IMR-90 (cell line): ENCODE measurements around the gene MON1A. TPM values are rescaled to one million over a fixed set of nuclear protein-coding genes. Genes with fewer than 3 reads are reported as not detected.

Source experiments
- ATAC-seq: fragments of 200-7000 bp; cut with Tn5 transposase; 2 replicates; pipeline ENCODE4 v1.9.1; 2020; ENCODE audit warnings: low read depth, mild to moderate bottlenecking, moderate library complexity
- BruUV-seq: library from RNA; stranded (reverse); fragments of 400-500 nt; replicated peaks from 2 replicates; lab custom pipeline; 2021; lab: Mats Ljungman, UMichigan
- CTCF ChIA-PET: fragments of 300-600 bp; formaldehyde crosslinking; extraction: SDS; loops from one replicate; lab custom pipeline; 2021; ENCODE audit warnings: antibody characterized with exemption; lab: Yijun Ruan, JAX
- POLR2A ChIA-PET: fragments of 300-600 bp; sonication (Branson Sonifier 250); formaldehyde crosslinking; loops from one replicate; lab custom pipeline; 2022; ENCODE audit warnings: antibody characterized with exemption; ENCODE audit not compliant: unreplicated experiment; lab: Charles Lee
- DNase-seq: peaks from one replicate; pipeline ENCODE4 v3.0.0; 2013
- H2AFZ ChIP-seq: replicated peaks from 2 replicates; pipeline ENCODE3; 2013; ENCODE audit warnings: low read length, mild to moderate bottlenecking; ENCODE audit not compliant: poor library complexity
- H2AK5ac ChIP-seq: 2 replicates; pipeline ENCODE4 v1.6.1; 2013; ENCODE audit warnings: low read depth, low read length, inconsistent platforms
- H2AK9ac ChIP-seq: replicated peaks from 2 replicates; pipeline ENCODE3; 2013; ENCODE audit warnings: mild to moderate bottlenecking, low read depth, low read length, moderate library complexity; ENCODE audit not compliant: poor library complexity
- H2BK120ac ChIP-seq: 2 replicates; pipeline ENCODE4 v1.6.1; 2013; ENCODE audit warnings: low read depth, low read length, inconsistent platforms
- H2BK15ac ChIP-seq: 3 replicates; pipeline ENCODE4 v1.6.1; 2013; ENCODE audit warnings: low read depth, low read length, inconsistent platforms
- H2BK20ac ChIP-seq: 2 replicates; pipeline ENCODE4 v1.6.1; 2013; ENCODE audit warnings: low read depth, mild to moderate bottlenecking, inconsistent platforms, low read length, moderate library complexity
- H2BK5ac ChIP-seq: 2 replicates; pipeline ENCODE4 v1.6.1; 2013; ENCODE audit warnings: mild to moderate bottlenecking, low read depth, low read length, inconsistent platforms; ENCODE audit not compliant: poor library complexity, severe bottlenecking
- H3K14ac ChIP-seq: replicated peaks from 2 replicates; pipeline ENCODE4 v1.6.1; 2013; ENCODE audit warnings: low read depth, low read length, inconsistent platforms
- H3K18ac ChIP-seq: 2 replicates; pipeline ENCODE4 v1.6.1; 2013; ENCODE audit warnings: low read depth, low read length, control low read depth
- H3K23ac ChIP-seq: 2 replicates; pipeline ENCODE4 v1.6.1; 2013; ENCODE audit warnings: low read depth, low read length, inconsistent platforms
- H3K27ac ChIP-seq: 2 replicates; pipeline ENCODE4 v1.5.1; 2013; ENCODE audit warnings: mild to moderate bottlenecking, control low read depth, low read length; ENCODE audit not compliant: insufficient read depth
- H3K27me3 ChIP-seq: 2 replicates; pipeline ENCODE4 v1.6.1; 2013; ENCODE audit warnings: low read length; ENCODE audit not compliant: control insufficient read depth, insufficient read depth
- H3K36me3 ChIP-seq: 2 replicates; pipeline ENCODE4 v1.6.1; 2013; ENCODE audit warnings: low read length, mixed read lengths; ENCODE audit not compliant: control insufficient read depth, insufficient read depth
- H3K4ac ChIP-seq: 2 replicates; pipeline ENCODE4 v1.6.1; 2013; ENCODE audit warnings: low read depth, low read length, inconsistent platforms
- H3K4me1 ChIP-seq: 2 replicates; pipeline ENCODE4 v1.6.1; 2013; ENCODE audit warnings: low read length, mixed read lengths; ENCODE audit not compliant: control insufficient read depth, insufficient read depth
- H3K4me2 ChIP-seq: 2 replicates; pipeline ENCODE4 v1.6.1; 2013; ENCODE audit warnings: low read depth, mild to moderate bottlenecking, control low read depth, low read length, moderate library complexity
- H3K4me3 ChIP-seq: 2 replicates; pipeline ENCODE4 v1.5.1; 2013; ENCODE audit warnings: low read depth, mild to moderate bottlenecking, control low read depth, low read length, moderate library complexity; ENCODE audit not compliant: insufficient read depth
- H3K56ac ChIP-seq: 2 replicates; pipeline ENCODE4 v1.6.1; 2013; ENCODE audit warnings: low read length, inconsistent platforms; ENCODE audit not compliant: insufficient read depth; ENCODE audit errors: extremely low read depth
- H3K79me1 ChIP-seq, 2 experiments: 2 replicates each; pipeline ENCODE4 v1.6.1; 2013; ENCODE audit warnings: low read length in 2 of 2, inconsistent platforms in 1 of 2, low read depth in 1 of 2
- H3K9ac ChIP-seq: 2 replicates; pipeline ENCODE4 v1.6.1; 2013; ENCODE audit warnings: low read depth, low read length, control low read depth
- H3K9me1 ChIP-seq: 2 replicates; pipeline ENCODE4 v1.6.1; 2013; ENCODE audit warnings: low read length, inconsistent platforms; ENCODE audit not compliant: insufficient read depth
- H3K9me3 ChIP-seq: 2 replicates; pipeline ENCODE4 v1.6.1; 2013; ENCODE audit warnings: low read length; ENCODE audit not compliant: control insufficient read depth, insufficient read depth
- H4K20me1 ChIP-seq: 2 replicates; pipeline ENCODE4 v1.6.1; 2013; ENCODE audit warnings: low read length, inconsistent platforms; ENCODE audit not compliant: insufficient read depth
- H4K5ac ChIP-seq: 2 replicates; pipeline ENCODE4 v1.6.1; 2013; ENCODE audit warnings: mild to moderate bottlenecking, low read depth, low read length, control low read depth
- H4K8ac ChIP-seq, 2 experiments: 2 replicates each; pipeline ENCODE4 v1.6.1; 2013; ENCODE audit warnings: low read depth in 2 of 2, low read length in 2 of 2, control low read depth in 1 of 2, inconsistent platforms in 1 of 2
- H4K91ac ChIP-seq: 2 replicates; pipeline ENCODE4 v1.6.1; 2013; ENCODE audit warnings: low read depth, low read length, inconsistent platforms; ENCODE audit not compliant: insufficient read depth
- CEBPB ChIP-seq: IDR thresholded peaks from 2 replicates; pipeline ENCODE4 v1.6.1; 2012; ENCODE audit warnings: low read depth, low read length, improper control_type of control experiment
- MAZ ChIP-seq: IDR thresholded peaks from 2 replicates; pipeline ENCODE4 v1.6.1; 2012; ENCODE audit warnings: low read depth, mild to moderate bottlenecking, low read length, improper control_type of control experiment, moderate library complexity, borderline replicate concordance
- MXI1 ChIP-seq: IDR thresholded peaks from 2 replicates; pipeline ENCODE4 v1.6.1; 2012; ENCODE audit warnings: low read depth, mild to moderate bottlenecking, low read length, moderate library complexity, borderline replicate concordance
- RFX5 ChIP-seq: IDR thresholded peaks from 2 replicates; pipeline ENCODE4 v1.8.0; 2012; ENCODE audit warnings: low read depth, mild to moderate bottlenecking, low read length, moderate library complexity
- SMC3 ChIP-seq: fragments of 150-350 bp; IDR thresholded peaks from 2 replicates; pipeline ENCODE4 v1.6.1; 2016; ENCODE audit warnings: low read depth, mild to moderate bottlenecking, antibody characterized with exemption, low read length, moderate library complexity
- WGBS, 2 experiments: methylation state at CpG; one replicate each; pipeline versions ENCODE4 v1.1.5 to v1.1.7; 2013; ENCODE audit warnings: missing lambda C conversion rate in 2 of 2; ENCODE audit not compliant: insufficient read length in 1 of 2; ENCODE audit errors: extremely low coverage in 2 of 2; 5-methylcytosine and 5-hydroxymethylcytosine counted together
- dilution Hi-C: fragments of 300-500 bp; cut with HindIII; formaldehyde crosslinking; loops from one replicate; pipeline ENCODE4 v1.14.3; 2018; ENCODE audit warnings: low sequenced_read_pairs; ENCODE audit not compliant: unreplicated experiment
- in situ Hi-C: fragments of 300-500 bp; cut with MboI; formaldehyde crosslinking; loops from 3 replicates; pipeline ENCODE4 v1.14.3; 2019; ENCODE audit warnings: low sequenced_read_pairs, inconsistent platforms, mixed read lengths
- intact Hi-C: fragments of 100-400 bp; cut with micrococcal nuclease; formaldehyde crosslinking; loops from 2 replicates; pipeline ENCODE4 v1.10.0; 2022
- polyA plus RNA-seq, 3 experiments: library from polyadenylated mRNA; depleted of rRNA; stranded (reverse); fragments of >200 nt; gene quantifications; 2 replicates each; pipeline ENCODE4 v1.2.3, GENCODE V29; 2012; ENCODE audit warnings: low replicate concordance in 1 of 3
- total RNA-seq: library from RNA; depleted of rRNA; stranded (reverse); fragments of >200 nt; gene quantifications from 2 replicates; pipeline ENCODE4 v1.2.3, GENCODE V29; 2012

The MON1A gene
- total and polyA plus RNA-seq, 2 of the 4 experiments (the other 2 are of a cell fraction): 8.2 to 13.5 TPM

DNA sequence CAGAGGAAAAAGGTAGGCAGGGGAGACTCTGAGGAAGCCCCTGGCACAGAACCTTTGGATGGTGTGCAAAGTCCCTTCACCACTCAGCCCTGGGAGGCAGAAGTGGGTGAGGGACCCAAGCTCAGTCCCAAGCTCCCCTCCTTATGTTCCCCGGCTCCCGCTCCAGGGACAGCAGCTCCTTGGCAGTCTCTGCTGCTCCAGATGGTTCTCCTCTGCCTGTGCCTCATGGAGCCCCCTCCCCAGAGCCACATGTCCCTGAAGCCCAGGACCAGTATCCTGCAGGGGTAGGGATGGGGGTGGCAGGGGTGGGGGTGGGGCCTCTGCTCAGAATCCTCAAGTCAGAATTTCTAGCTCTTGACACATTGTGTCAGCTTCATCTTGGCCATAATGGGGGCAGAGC is 51.9 kb downstream of the MON1A start:
- DNase-seq: no peak
- in situ Hi-C loops: no loop called here

More for the DNA sequence above, 51.9 kb downstream of the MON1A start:
- Histone ChIP-seq H3K4me1 (peaks cover 4% of the 10 kb centered on the region; the same call in 1 of the 2 replicates), H2BK20ac (no peak overlapping the region), H3K27me3 (peaks cover 52% of the 10 kb centered on the region), H3K79me1 (no peaks in the 10 kb centered on the region), H3K56ac (no peak overlapping the region), H2AFZ (peak overlapping the region; percentile 11), H3K9ac (no peak overlapping the region), H3K23ac (no peak overlapping the region), H3K4me3 (no peak overlapping the region), H3K14ac (no peak overlapping the region), H2BK15ac (no peak overlapping the region), H3K4me2 (no peak overlapping the region), H4K91ac (no peak overlapping the region), H3K18ac (no peak overlapping the region), H2AK9ac (no peak overlapping the region), H3K4ac (no peak overlapping the region), H3K9me1 (no peaks in the 10 kb centered on the region), H3K36me3 (no peaks in the 10 kb centered on the region), H4K20me1 (no peaks in the 10 kb centered on the region; the same call in 1 of the 2 replicates), H4K5ac (no peak overlapping the region), H3K27ac (no peak overlapping the region), H2AK5ac (no peak overlapping the region), H3K9me3 (no peaks in the 10 kb centered on the region), H2BK5ac (no peak overlapping the region), H4K8ac (no peak overlapping the region), H2BK120ac (no peak overlapping the region)
- no peak for ATAC-seq
- CTCF ChIA-PET: no interaction called here
- no CpG with 5 or more reads among the region's 2 CpGs for WGBS, 2 experiments
- dilution Hi-C loops: no loop called here
- intact Hi-C loops: no loop called here
- BruUV-seq: no TSS peak
- TF ChIP-seq RFX5 (no peak), MAZ (no peak), SMC3 (no peak), CEBPB (no peak), MXI1 (no peak)
- POLR2A ChIA-PET: interaction anchor here (0.6 kb wide), 1 partner anchor 300 kb away, joined by 7 read pairs; no protein-coding TSS in a partner anchor
